HepG2 (cell line): ENCODE measurements around the gene OPRL1. TPM values are rescaled to one million over a fixed set of nuclear protein-coding genes. Genes with fewer than 3 reads are reported as not detected.

Experiments
- FOSL2 ChIP-seq: sonication (generic); formaldehyde crosslinking; IDR thresholded peaks from 2 replicates; pipeline ENCODE4 v1.4.0; 2020; ENCODE audit warnings: missing genetic modification reagents
- IKZF1 ChIP-seq: fragments of 450-650 bp; IDR thresholded peaks from 2 replicates; pipeline ENCODE4 v1.7.1; 2016
- JUN ChIP-seq: sonication (generic); formaldehyde crosslinking; IDR thresholded peaks from 2 replicates; pipeline ENCODE4 v1.4.0; 2020; ENCODE audit warnings: mild to moderate bottlenecking, missing genetic modification reagents
- MED13 ChIP-seq: sonication (generic); formaldehyde crosslinking; IDR thresholded peaks from 2 replicates; pipeline ENCODE4 v1.5.0; 2020; ENCODE audit warnings: missing genetic modification reagents
- MEIS1 ChIP-seq: sonication (generic); formaldehyde crosslinking; IDR thresholded peaks from 2 replicates; pipeline ENCODE4 v1.9.0; 2021; ENCODE audit warnings: mild to moderate bottlenecking, missing genetic modification reagents, moderate library complexity, borderline replicate concordance
- PLSCR1 ChIP-seq: sonication (generic); formaldehyde crosslinking; IDR thresholded peaks from 2 replicates; pipeline ENCODE4 v1.5.0; 2020; ENCODE audit warnings: missing genetic modification reagents, mild to moderate bottlenecking, borderline replicate concordance
- SPEN ChIP-seq: sonication (generic); formaldehyde crosslinking; IDR thresholded peaks from 2 replicates; pipeline ENCODE4 v1.5.1; 2020; ENCODE audit warnings: low read depth, mild to moderate bottlenecking, missing genetic modification reagents
- SYNCRIP ChIP-seq: fragments of 200-400 bp; formaldehyde crosslinking; IDR thresholded peaks from 2 replicates; pipeline ENCODE4 v1.6.1; 2018; ENCODE audit warnings: mild to moderate bottlenecking, low read depth, low read length; ENCODE audit not compliant: insufficient read depth
- TRIM22 ChIP-seq: fragments of 450-650 bp; IDR thresholded peaks from 2 replicates; pipeline ENCODE4 v1.6.1; 2017
- ZBED4 ChIP-seq: sonication (generic); formaldehyde crosslinking; IDR thresholded peaks from 2 replicates; pipeline ENCODE4 v1.4.0; 2020; ENCODE audit warnings: missing genetic modification reagents, borderline replicate concordance
- ZFP41 ChIP-seq: sonication (generic); formaldehyde crosslinking; IDR thresholded peaks from 2 replicates; pipeline ENCODE4 v1.4.0; 2020; ENCODE audit warnings: mild to moderate bottlenecking, missing genetic modification reagents, borderline replicate concordance
- ZNF614 ChIP-seq: IDR thresholded peaks from 2 replicates; pipeline ENCODE4 v1.6.1; 2018; ENCODE audit warnings: missing biosample characterization, missing genetic modification reagents, inconsistent platforms, borderline replicate concordance
- ZNF879 ChIP-seq: sonication (generic); formaldehyde crosslinking; IDR thresholded peaks from 2 replicates; pipeline ENCODE4 v1.8.1; 2023; ENCODE audit warnings: missing genetic modification reagents
- polyA plus RNA-seq, 8 experiments: library from polyadenylated mRNA; depleted of rRNA in 3 of 8; stranded (reverse) in 7 of 8; unstranded in 1 of 8; fragments of >200 nt; fragmentation: Illumina TruSeq in 4 of 8; extraction: Trizol in 4 of 8; gene quantifications; 2 replicates each; pipeline versions ENCODE4 v1.2.1 to v1.2.3, GENCODE V29; 2011 to 2016; ENCODE audit warnings: low read depth in 4 of 8, missing spikeins in 1 of 8, mixed read lengths in 1 of 8; ENCODE audit not compliant: insufficient read depth in 1 of 8
- total RNA-seq, 5 experiments: library from RNA; depleted of rRNA; stranded (reverse); fragments of >200 nt; fragmentation: Illumina TruSeq; extraction: Trizol; gene quantifications; 2 replicates each; pipeline ENCODE4 v1.2.3, GENCODE V29; 2016; ENCODE audit warnings: low read depth in 1 of 5
- TF ChIP-seq, protein P1 (sequence below): sonication (generic); formaldehyde crosslinking; IDR thresholded peaks from 2 replicates; pipeline ENCODE4 v1.4.0; 2020; ENCODE audit warnings: missing genetic modification reagents
- TF ChIP-seq, protein P2 (sequence below): sonication (generic); formaldehyde crosslinking; IDR thresholded peaks from 2 replicates; pipeline ENCODE4 v1.9.0; 2021; ENCODE audit warnings: missing genetic modification reagents, borderline replicate concordance

The OPRL1 gene
- total and polyA plus RNA-seq, 2 of the 13 experiments (the other 11 are each of a cell fraction or from before 2014, with no cell fraction given), result 0.35 to 0.71 TPM

DNA sequence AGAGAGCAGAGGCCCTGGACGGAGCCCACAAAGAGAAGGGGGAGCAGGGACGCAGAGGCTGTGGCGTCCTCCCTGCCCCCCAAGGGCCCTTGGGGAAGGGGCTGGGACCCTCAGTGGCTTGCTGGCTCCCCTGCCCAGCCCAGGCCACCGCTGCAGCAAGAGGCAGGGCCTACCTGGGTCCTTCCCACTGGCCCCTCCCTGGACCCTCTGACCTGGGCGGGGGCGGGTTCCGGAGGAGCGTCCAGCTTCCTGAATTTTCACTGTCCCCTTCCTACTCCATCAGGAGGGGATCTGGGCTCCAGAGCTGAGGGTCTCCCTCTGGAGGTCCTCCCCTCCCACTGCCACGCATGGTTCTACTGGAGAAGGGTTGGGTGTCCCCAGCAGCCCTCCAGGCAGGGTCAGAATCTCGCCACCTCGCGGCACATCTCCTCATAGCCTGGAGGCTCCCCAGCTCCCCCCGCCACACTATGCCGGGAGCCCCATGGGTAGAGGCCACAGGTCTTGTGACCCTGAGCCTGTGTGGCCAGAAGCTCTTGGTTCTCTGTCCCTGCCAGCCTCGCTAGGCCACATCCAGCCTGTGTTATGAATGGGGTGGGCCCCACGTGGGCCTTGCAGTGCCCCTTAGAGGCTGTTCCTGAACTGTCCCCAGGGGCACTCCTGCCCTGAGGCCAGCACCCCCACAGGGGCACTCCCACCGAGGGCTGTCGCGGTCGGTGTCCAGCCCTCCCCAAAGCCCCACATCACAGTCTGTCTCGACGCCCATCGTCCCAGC, 29.4 kb upstream of the OPRL1 start (continued):
- TF ChIP-seq ZBED4 (CRISPR knock-in tag), result no peak
- no peak; the same call in 1 of the 2 replicates for TF ChIP-seq ZNF614 (CRISPR knock-in tag)
- TF ChIP-seq JUN (CRISPR knock-in tag), result no peak
- TF ChIP-seq, protein P1, sequence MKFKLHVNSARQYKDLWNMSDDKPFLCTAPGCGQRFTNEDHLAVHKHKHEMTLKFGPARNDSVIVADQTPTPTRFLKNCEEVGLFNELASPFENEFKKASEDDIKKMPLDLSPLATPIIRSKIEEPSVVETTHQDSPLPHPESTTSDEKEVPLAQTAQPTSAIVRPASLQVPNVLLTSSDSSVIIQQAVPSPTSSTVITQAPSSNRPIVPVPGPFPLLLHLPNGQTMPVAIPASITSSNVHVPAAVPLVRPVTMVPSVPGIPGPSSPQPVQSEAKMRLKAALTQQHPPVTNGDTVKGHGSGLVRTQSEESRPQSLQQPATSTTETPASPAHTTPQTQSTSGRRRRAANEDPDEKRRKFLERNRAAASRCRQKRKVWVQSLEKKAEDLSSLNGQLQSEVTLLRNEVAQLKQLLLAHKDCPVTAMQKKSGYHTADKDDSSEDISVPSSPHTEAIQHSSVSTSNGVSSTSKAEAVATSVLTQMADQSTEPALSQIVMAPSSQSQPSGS, result peak; percentile 53; the same call in 1 of the 2 replicates
- peak; percentile 80 for TF ChIP-seq MED13
- 0 out of 2 replicates have a peak, but pooled peaks have one; percentile 1 for TF ChIP-seq MEIS1 (CRISPR knock-in tag)
- TF ChIP-seq SPEN (CRISPR knock-in tag), result peak; percentile 48; the same call in 1 of the 2 replicates
- TF ChIP-seq SYNCRIP, result no peak
- peak; percentile 39; the same call in 1 of the 2 replicates for TF ChIP-seq ZFP41 (CRISPR knock-in tag)
- TF ChIP-seq, protein P2, sequence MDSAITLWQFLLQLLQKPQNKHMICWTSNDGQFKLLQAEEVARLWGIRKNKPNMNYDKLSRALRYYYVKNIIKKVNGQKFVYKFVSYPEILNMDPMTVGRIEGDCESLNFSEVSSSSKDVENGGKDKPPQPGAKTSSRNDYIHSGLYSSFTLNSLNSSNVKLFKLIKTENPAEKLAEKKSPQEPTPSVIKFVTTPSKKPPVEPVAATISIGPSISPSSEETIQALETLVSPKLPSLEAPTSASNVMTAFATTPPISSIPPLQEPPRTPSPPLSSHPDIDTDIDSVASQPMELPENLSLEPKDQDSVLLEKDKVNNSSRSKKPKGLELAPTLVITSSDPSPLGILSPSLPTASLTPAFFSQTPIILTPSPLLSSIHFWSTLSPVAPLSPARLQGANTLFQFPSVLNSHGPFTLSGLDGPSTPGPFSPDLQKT, result 0 out of 2 replicates have a peak, but pooled peaks have one; percentile 12
- no peak for TF ChIP-seq IKZF1
- no peak for TF ChIP-seq ZNF879 (CRISPR knock-in tag)
- TF ChIP-seq FOSL2 (CRISPR knock-in tag), result peak; percentile 20
- TF ChIP-seq TRIM22, result no peak
- no peak for TF ChIP-seq PLSCR1
